GM23248 (cell line): ENCODE results near the gene PKNOX1. TPM values are rescaled to one million over a fixed set of nuclear protein-coding genes. Genes with fewer than 3 reads are reported as not detected.
"Not testable (repeated sequence)": the region's sequence is repeated elsewhere in the genome, so short reads cannot be mapped to it uniquely, and the experiment has no call there.

Source experiments
- DNase-seq: peaks from one replicate; pipeline ENCODE4 v3.0.0-alpha.2; 2015
- H2AFZ ChIP-seq: fragments of 200-600 bp; sonication (generic); 2 replicates; pipeline ENCODE4 v1.6.1; 2016; ENCODE audit warnings: antibody characterized with exemption
- H3F3A ChIP-seq: fragments of 200-600 bp; sonication (generic); 2 replicates; pipeline ENCODE4 v1.6.1; 2016; ENCODE audit warnings: mild to moderate bottlenecking, antibody characterized with exemption, mixed run types; ENCODE audit not compliant: insufficient read depth
- H3K27ac ChIP-seq: fragments of 200-600 bp; sonication (generic); 2 replicates; pipeline ENCODE4 v1.5.1; 2016; ENCODE audit warnings: mild to moderate bottlenecking
- H3K27me3 ChIP-seq: fragments of 200-600 bp; sonication (generic); replicated peaks from 2 replicates; pipeline ENCODE4 v1.6.1; 2016; ENCODE audit warnings: mild to moderate bottlenecking; ENCODE audit not compliant: insufficient read depth
- H3K36me3 ChIP-seq: fragments of 200-600 bp; sonication (generic); 2 replicates; pipeline ENCODE4 v1.6.1; 2016; ENCODE audit warnings: low read depth, mild to moderate bottlenecking
- H3K4me1 ChIP-seq: fragments of 200-600 bp; sonication (generic); 2 replicates; pipeline ENCODE4 v1.6.1; 2016; ENCODE audit warnings: mild to moderate bottlenecking; ENCODE audit not compliant: insufficient read depth
- H3K4me2 ChIP-seq: fragments of 200-600 bp; sonication (generic); one replicate; pipeline ENCODE4 v1.6.1; 2016; ENCODE audit warnings: mild to moderate bottlenecking; ENCODE audit not compliant: unreplicated experiment
- H3K4me3 ChIP-seq: fragments of 200-600 bp; sonication (generic); 2 replicates; pipeline ENCODE4 v1.5.1; 2016; ENCODE audit warnings: mild to moderate bottlenecking
- H3K79me2 ChIP-seq: fragments of 200-600 bp; sonication (generic); 2 replicates; pipeline ENCODE4 v1.6.1; 2016; ENCODE audit warnings: mild to moderate bottlenecking; ENCODE audit not compliant: insufficient read depth
- H3K9ac ChIP-seq: fragments of 200-600 bp; sonication (generic); 2 replicates; pipeline ENCODE4 v1.6.1; 2016; ENCODE audit warnings: mild to moderate bottlenecking
- H3K9me2 ChIP-seq: fragments of 200-600 bp; sonication (generic); 2 replicates; pipeline ENCODE4 v1.6.1; 2016; ENCODE audit warnings: mixed run types, mild to moderate bottlenecking, moderate library complexity; ENCODE audit not compliant: insufficient read depth
- H3K9me3 ChIP-seq: fragments of 200-600 bp; sonication (generic); one replicate; pipeline ENCODE4 v1.6.1; 2017; ENCODE audit warnings: low read depth
- H4K20me1 ChIP-seq: fragments of 200-600 bp; sonication (generic); 2 replicates; pipeline ENCODE4 v1.6.0; 2016; ENCODE audit not compliant: insufficient read depth
- WGBS, 2 experiments: methylation state at CpG; one replicate each; pipeline ENCODE4 v1.1.6; 2015 to 2017; ENCODE audit warnings: low lambda C conversion rate in 2 of 2, low coverage in 1 of 2; ENCODE audit errors: missing lambda C conversion rate in 2 of 2; 5-methylcytosine and 5-hydroxymethylcytosine counted together
- in situ Hi-C: fragments of 300-500 bp; cut with MboI; formaldehyde crosslinking; loops from 2 replicates; pipeline ENCODE4 v1.15.0; 2020
- microRNA-seq: library from miRNA; unstranded; fragments of <30 nt; microRNA quantifications from one replicate; pipeline ENCODE4, GENCODE V29; 2016; ENCODE audit warnings: borderline number of aligned reads
- polyA plus RNA-seq: library from polyadenylated mRNA; unstranded; fragments of >200 nt; fragmentation: Nextera tagmentation; extraction: Ambion mirVana; gene quantifications from 2 replicates; pipeline ENCODE4 v1.2.1, GENCODE V29; 2016
- small RNA-seq: library from RNA; depleted of rRNA; stranded (forward); fragments of <200 nt; gene quantifications from one replicate; pipeline ENCODE3, GENCODE V24; 2014; ENCODE audit warnings: low read depth, low replicate concordance
- total RNA-seq: library from RNA; depleted of rRNA; stranded (reverse); fragments of >200 nt; shearing (Covaris generic); gene quantifications from 2 replicates; pipeline ENCODE4 v1.2.3, GENCODE V29; 2014; rRNA removed

Gene PKNOX1
- total and polyA plus RNA-seq, 2 experiments from 2014 or later: 11.1 to 25.9 TPM

GRCh38 chr21:43075170-43076022 lies 101.0 kb downstream of the PKNOX1 start, which contains the start of gene CBS:
CBS (minus strand) TSS chr21:43075835; CDS start chr21:43072193, 3,642 bp downstream.
- in situ Hi-C loops, H3K4me2 ChIP-seq: not testable (repeated sequence)
- no CpG with 5 or more reads among the region's 84 CpGs for WGBS, 2 experiments

GRCh38 chr21:43076023-43076637 lies 101.8 kb downstream of the PKNOX1 start:
- H3K4me2 ChIP-seq, H3F3A ChIP-seq, H3K9me3 ChIP-seq, DNase-seq, H3K79me2 ChIP-seq, H3K36me3 ChIP-seq, H3K4me3 ChIP-seq, H3K9me2 ChIP-seq, H4K20me1 ChIP-seq, H3K4me1 ChIP-seq, H3K9ac ChIP-seq, H2AFZ ChIP-seq, H3K27me3 ChIP-seq, H3K27ac ChIP-seq, in situ Hi-C loops: not testable (repeated sequence)
- WGBS, 2 experiments: no CpG with 5 or more reads among the region's 77 CpGs

More at GRCh38 chr21:43075170-43076022, 101.0 kb downstream of the PKNOX1 start, which contains the start of gene CBS:
- not testable (repeated sequence) for H4K20me1 ChIP-seq, DNase-seq, H2AFZ ChIP-seq, H3K4me1 ChIP-seq, H3K9me2 ChIP-seq, H3K27me3 ChIP-seq, H3K9me3 ChIP-seq, H3K27ac ChIP-seq, H3K4me3 ChIP-seq, H3K9ac ChIP-seq, H3K79me2 ChIP-seq, H3F3A ChIP-seq, H3K36me3 ChIP-seq

- H3K4me3 ChIP-seq, H4K20me1 ChIP-seq, H2AFZ ChIP-seq, H3K36me3 ChIP-seq, H3F3A ChIP-seq, H3K27ac ChIP-seq, DNase-seq, H3K4me1 ChIP-seq, H3K9me3 ChIP-seq, H3K4me2 ChIP-seq, H3K79me2 ChIP-seq, H3K27me3 ChIP-seq, in situ Hi-C loops, H3K9me2 ChIP-seq, H3K9ac ChIP-seq: not testable (repeated sequence)
- 10 to 27% methylated on average over 2 to 6 of the region's 28 CpGs for WGBS, 2 experiments
Measured at GRCh38 chr21:43076643-43077042, 102.3 kb downstream of the PKNOX1 start.

- H3K79me2 ChIP-seq, H3K9me3 ChIP-seq, H3K4me1 ChIP-seq, H3K9ac ChIP-seq, H3K27me3 ChIP-seq, DNase-seq, in situ Hi-C loops, H3K27ac ChIP-seq, H4K20me1 ChIP-seq, H3K36me3 ChIP-seq, H3K4me2 ChIP-seq, H3K9me2 ChIP-seq, H3K4me3 ChIP-seq, H2AFZ ChIP-seq, H3F3A ChIP-seq: not testable (repeated sequence)
- no CpG with 5 or more reads among the region's 24 CpGs for WGBS, 2 experiments
Measured at GRCh38 chr21:43082587-43083300, 108.4 kb downstream of the PKNOX1 start.

Small RNA genes lying within 50 kb of the gene (microRNA-seq; reads per million reads assigned to microRNA genes)
- gene MIR5692B: not detected

Small RNA genes lying within 50 kb of the gene (small RNA-seq; reads per million reads assigned to genes)
- gene MIR5692B: not detected

Other genes starting within 250 kb of the PKNOX1 start
- 8.6 and 13.5 TPM in 2 replicates for gene WDR4, start 95.0 kb upstream of the PKNOX1 start, total RNA-seq
- 11.9 and 12.5 TPM in 2 replicates for gene WDR4, start 95.0 kb upstream of the PKNOX1 start, polyA plus RNA-seq
- 44.9 and 56.8 TPM in 2 replicates for gene NDUFV3, start 81.3 kb upstream of the PKNOX1 start, total RNA-seq
- 46.8 and 49.2 TPM in 2 replicates for gene NDUFV3, start 81.3 kb upstream of the PKNOX1 start, polyA plus RNA-seq
- not detected in 2 replicates for gene ERVH48-1, start 48.9 kb upstream of the PKNOX1 start, total RNA-seq
- not detected in 2 replicates for gene ERVH48-1, start 48.9 kb upstream of the PKNOX1 start, polyA plus RNA-seq
- 77.5 and 109 TPM in 2 replicates for gene CBS, start 101.3 kb downstream of the PKNOX1 start, total RNA-seq
- gene CBS, start 101.3 kb downstream of the PKNOX1 start, polyA plus RNA-seq: 117 and 118 TPM in 2 replicates
- gene U2AF1, start 133.0 kb downstream of the PKNOX1 start, total RNA-seq: 12.3 and 19.0 TPM in 2 replicates
- gene U2AF1, start 133.0 kb downstream of the PKNOX1 start, polyA plus RNA-seq: 90.3 and 90.5 TPM in 2 replicates
- not detected in 2 replicates for gene CRYAA, start 194.4 kb downstream of the PKNOX1 start, total RNA-seq
- not detected in 2 replicates for gene CRYAA, start 194.4 kb downstream of the PKNOX1 start, polyA plus RNA-seq